ENCODE data around the gene OTUB1.

- TF ChIP-seq MAZ (CRISPR knock-in tag; conservative IDR thresholded peaks at IDR 0.05 in 1 of 2, IDR thresholded peaks at IDR 0.05 in 1 of 2): no peak
- no peak for TF ChIP-seq CBX5 (IDR thresholded peaks at IDR 0.05; ENCODE audit: borderline replicate concordance, low read depth)
- TF ChIP-seq ZNF212 (CRISPR knock-in tag; IDR thresholded peaks at IDR 0.05): no peak
- no peak for TF ChIP-seq HBP1 (CRISPR knock-in tag; IDR thresholded peaks at IDR 0.05)
- TF ChIP-seq SMC3 (conservative IDR thresholded peaks at IDR 0.05; ENCODE audit: insufficient read depth, low read depth, low read length): no peak
- no peak for TF ChIP-seq ZNF140 (CRISPR knock-in tag; IDR thresholded peaks at IDR 0.05)
- no peak for TF ChIP-seq C11orf30 (IDR thresholded peaks at IDR 0.05; ENCODE audit: low read depth)
These were observed 34.3 kb upstream of the OTUB1 start for GRCh38 chr11:63951779-63952536.

Data from K562 (cell line).